Panc1 (cell line): ENCODE results near the gene KCNT1. TPM values are rescaled to one million over a fixed set of nuclear protein-coding genes. Genes with fewer than 3 reads are reported as not detected.

Experiments
- ATAC-seq: fragments of 200-7000 bp; cut with Tn5 transposase; 2 replicates; pipeline ENCODE4 v1.9.1; 2020; ENCODE audit warnings: mild to moderate bottlenecking, moderate library complexity
- BruUV-seq: library from RNA; stranded (reverse); fragments of 400-500 nt; replicated peaks from 2 replicates; lab custom pipeline; 2021; lab: Mats Ljungman, UMichigan
- CTCF ChIA-PET: fragments of 300-600 bp; sonication (Branson Sonifier 250); formaldehyde crosslinking; loops from one replicate; lab custom pipeline; 2022; ENCODE audit warnings: antibody characterized with exemption; lab: Charles Lee
- POLR2A ChIA-PET: fragments of 300-600 bp; sonication (Branson Sonifier 250); formaldehyde crosslinking; loops from one replicate; lab custom pipeline; 2022; ENCODE audit warnings: antibody characterized with exemption; lab: Charles Lee
- DNase-seq: peaks from one replicate; pipeline ENCODE4 v3.0.0-alpha.2; 2010; ENCODE audit warnings: low read depth, low spot score
- H3K27ac ChIP-seq: 2 replicates; pipeline ENCODE4 v1.5.1; 2011; ENCODE audit warnings: mild to moderate bottlenecking, low read length, inconsistent platforms
- H3K27me3 ChIP-seq: fragments of 200-500 bp; sonication (Bioruptor generic); 2 replicates; pipeline ENCODE4 v1.6.0; 2014; ENCODE audit warnings: low read length, inconsistent platforms; ENCODE audit not compliant: control insufficient read depth, insufficient read depth
- H3K36me3 ChIP-seq: fragments of 200-500 bp; sonication (Bioruptor generic); 2 replicates; pipeline ENCODE4 v1.5.1; 2014; ENCODE audit warnings: inconsistent platforms, mild to moderate bottlenecking, low read length, moderate library complexity; ENCODE audit not compliant: control insufficient read depth, insufficient read depth
- H3K4me1 ChIP-seq: 2 replicates; pipeline ENCODE4 v1.5.1; 2011; ENCODE audit warnings: inconsistent platforms, mild to moderate bottlenecking, low read length, moderate library complexity; ENCODE audit not compliant: control insufficient read depth, insufficient read depth
- H3K4me3 ChIP-seq, 2 experiments: 2 replicates each; pipeline ENCODE4 v1.5.1; 2011 to 2012; ENCODE audit warnings: low read depth in 2 of 2, low read length in 2 of 2, mild to moderate bottlenecking in 2 of 2, inconsistent platforms in 1 of 2, moderate library complexity in 1 of 2
- H3K9me3 ChIP-seq: fragments of 200-500 bp; sonication (Bioruptor generic); 2 replicates; pipeline ENCODE4 v1.5.1; 2014; ENCODE audit warnings: low read depth, mild to moderate bottlenecking, inconsistent platforms, low read length, moderate library complexity; ENCODE audit not compliant: control insufficient read depth, insufficient read depth
- POLR2AphosphoS5 ChIP-seq: IDR thresholded peaks from 2 replicates; pipeline ENCODE4 v1.6.1; 2012; ENCODE audit warnings: mild to moderate bottlenecking, low read depth, low read length, moderate library complexity
- SIN3A ChIP-seq: IDR thresholded peaks from 2 replicates; pipeline ENCODE4 v1.6.1; 2012; ENCODE audit warnings: low read depth, mild to moderate bottlenecking, low read length, moderate library complexity, borderline replicate concordance; ENCODE audit not compliant: insufficient read depth
- TCF7L2 ChIP-seq: IDR thresholded peaks from 2 replicates; pipeline ENCODE4 v1.6.1; 2011; ENCODE audit warnings: mild to moderate bottlenecking, low read depth, low read length, inconsistent platforms
- in situ Hi-C: cut with HindIII; loops from 2 replicates; pipeline ENCODE4 v1.10.0; 2016; ENCODE audit warnings: low sequenced_read_pairs, low pct_unique_long_range_greater_than_20kb
- intact Hi-C: fragments of 100-400 bp; cut with micrococcal nuclease; formaldehyde crosslinking; loops from one replicate; pipeline ENCODE4 v1.10.0; 2022; ENCODE audit not compliant: unreplicated experiment
- total RNA-seq: library from RNA; stranded (reverse); gene quantifications from one replicate; pipeline ENCODE4 v1.2.1, GENCODE V29; 2021; ENCODE audit not compliant: unreplicated experiment
- TF ChIP-seq, protein P1 (sequence below): fragments of 450-650 bp; IDR thresholded peaks from 2 replicates; pipeline ENCODE4 v1.5.1; 2017; ENCODE audit warnings: mild to moderate bottlenecking
- TF ChIP-seq, protein P2 (sequence below), 2 experiments: IDR thresholded peaks; 2 replicates each; pipeline ENCODE4 v1.6.1; 2011 to 2012; ENCODE audit warnings: low read depth in 2 of 2, control low read depth in 1 of 2, low read length in 1 of 2, mild to moderate bottlenecking in 1 of 2, moderate library complexity in 1 of 2; ENCODE audit not compliant: insufficient read depth in 1 of 2

Gene KCNT1
- total RNA-seq, 1 experiment from 2014 or later, result not detected

DNA sequence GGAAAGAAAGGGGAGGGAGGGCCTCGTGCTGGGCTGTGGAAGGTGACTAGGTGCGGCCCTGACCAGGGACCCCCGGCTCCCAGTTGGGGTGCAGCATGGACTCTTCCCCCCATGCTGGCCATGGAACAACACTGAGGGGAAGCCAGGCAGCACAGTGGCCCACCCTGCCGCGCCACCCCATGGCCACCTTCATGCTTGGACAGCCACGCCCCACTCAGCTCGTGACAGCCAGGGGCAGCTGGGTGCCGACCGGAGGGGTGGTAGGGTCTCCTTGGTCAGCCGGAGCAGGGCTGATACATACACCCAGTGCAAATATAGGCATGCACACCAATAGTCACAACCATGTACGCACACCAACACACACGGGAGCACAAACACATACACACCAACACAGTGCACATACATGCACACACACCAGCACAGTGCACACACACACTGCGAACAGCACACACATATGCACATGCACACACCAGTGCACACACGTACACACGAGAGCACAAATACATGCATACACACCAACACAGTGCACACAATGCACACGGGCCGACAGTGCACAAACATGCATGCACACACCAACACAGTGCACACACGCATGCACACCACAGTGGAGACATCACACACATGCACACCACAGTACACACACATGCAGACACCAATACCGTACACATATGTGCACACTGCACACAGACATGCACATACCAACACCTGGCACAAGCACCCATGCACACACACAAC, 11.0 kb upstream of the KCNT1 start:
- H3K27me3 ChIP-seq, result no peaks in the 10 kb centered on the region
- BruUV-seq, result no TSS peak
- in situ Hi-C loops (no loop called here), intact Hi-C loops (no loop called here)
- TF ChIP-seq, protein P1, sequence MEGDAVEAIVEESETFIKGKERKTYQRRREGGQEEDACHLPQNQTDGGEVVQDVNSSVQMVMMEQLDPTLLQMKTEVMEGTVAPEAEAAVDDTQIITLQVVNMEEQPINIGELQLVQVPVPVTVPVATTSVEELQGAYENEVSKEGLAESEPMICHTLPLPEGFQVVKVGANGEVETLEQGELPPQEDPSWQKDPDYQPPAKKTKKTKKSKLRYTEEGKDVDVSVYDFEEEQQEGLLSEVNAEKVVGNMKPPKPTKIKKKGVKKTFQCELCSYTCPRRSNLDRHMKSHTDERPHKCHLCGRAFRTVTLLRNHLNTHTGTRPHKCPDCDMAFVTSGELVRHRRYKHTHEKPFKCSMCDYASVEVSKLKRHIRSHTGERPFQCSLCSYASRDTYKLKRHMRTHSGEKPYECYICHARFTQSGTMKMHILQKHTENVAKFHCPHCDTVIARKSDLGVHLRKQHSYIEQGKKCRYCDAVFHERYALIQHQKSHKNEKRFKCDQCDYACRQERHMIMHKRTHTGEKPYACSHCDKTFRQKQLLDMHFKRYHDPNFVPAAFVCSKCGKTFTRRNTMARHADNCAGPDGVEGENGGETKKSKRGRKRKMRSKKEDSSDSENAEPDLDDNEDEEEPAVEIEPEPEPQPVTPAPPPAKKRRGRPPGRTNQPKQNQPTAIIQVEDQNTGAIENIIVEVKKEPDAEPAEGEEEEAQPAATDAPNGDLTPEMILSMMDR, result no peak
- TF ChIP-seq, protein P2, sequence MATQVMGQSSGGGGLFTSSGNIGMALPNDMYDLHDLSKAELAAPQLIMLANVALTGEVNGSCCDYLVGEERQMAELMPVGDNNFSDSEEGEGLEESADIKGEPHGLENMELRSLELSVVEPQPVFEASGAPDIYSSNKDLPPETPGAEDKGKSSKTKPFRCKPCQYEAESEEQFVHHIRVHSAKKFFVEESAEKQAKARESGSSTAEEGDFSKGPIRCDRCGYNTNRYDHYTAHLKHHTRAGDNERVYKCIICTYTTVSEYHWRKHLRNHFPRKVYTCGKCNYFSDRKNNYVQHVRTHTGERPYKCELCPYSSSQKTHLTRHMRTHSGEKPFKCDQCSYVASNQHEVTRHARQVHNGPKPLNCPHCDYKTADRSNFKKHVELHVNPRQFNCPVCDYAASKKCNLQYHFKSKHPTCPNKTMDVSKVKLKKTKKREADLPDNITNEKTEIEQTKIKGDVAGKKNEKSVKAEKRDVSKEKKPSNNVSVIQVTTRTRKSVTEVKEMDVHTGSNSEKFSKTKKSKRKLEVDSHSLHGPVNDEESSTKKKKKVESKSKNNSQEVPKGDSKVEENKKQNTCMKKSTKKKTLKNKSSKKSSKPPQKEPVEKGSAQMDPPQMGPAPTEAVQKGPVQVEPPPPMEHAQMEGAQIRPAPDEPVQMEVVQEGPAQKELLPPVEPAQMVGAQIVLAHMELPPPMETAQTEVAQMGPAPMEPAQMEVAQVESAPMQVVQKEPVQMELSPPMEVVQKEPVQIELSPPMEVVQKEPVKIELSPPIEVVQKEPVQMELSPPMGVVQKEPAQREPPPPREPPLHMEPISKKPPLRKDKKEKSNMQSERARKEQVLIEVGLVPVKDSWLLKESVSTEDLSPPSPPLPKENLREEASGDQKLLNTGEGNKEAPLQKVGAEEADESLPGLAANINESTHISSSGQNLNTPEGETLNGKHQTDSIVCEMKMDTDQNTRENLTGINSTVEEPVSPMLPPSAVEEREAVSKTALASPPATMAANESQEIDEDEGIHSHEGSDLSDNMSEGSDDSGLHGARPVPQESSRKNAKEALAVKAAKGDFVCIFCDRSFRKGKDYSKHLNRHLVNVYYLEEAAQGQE (IDR thresholded peaks at IDR 0.05; ENCODE audit: insufficient read depth in 1 of 2, low read depth in 2 of 2, low read length in 1 of 2), result no peak
- no peak for TF ChIP-seq POLR2AphosphoS5
- TF ChIP-seq SIN3A, result no peak
- TF ChIP-seq TCF7L2, result no peak
- H3K4me1 ChIP-seq, result no peaks in the 10 kb centered on the region
- H3K4me3 ChIP-seq, result no peak overlapping the region
- ATAC-seq, result no peak
- CTCF ChIA-PET, result no interaction called here
- H3K9me3 ChIP-seq, result no peaks in the 10 kb centered on the region
- no peaks in the 10 kb centered on the region for H3K36me3 ChIP-seq
- no peak for DNase-seq
- no peak overlapping the region for H3K27ac ChIP-seq
- POLR2A ChIA-PET, result no interaction called here

DNA sequence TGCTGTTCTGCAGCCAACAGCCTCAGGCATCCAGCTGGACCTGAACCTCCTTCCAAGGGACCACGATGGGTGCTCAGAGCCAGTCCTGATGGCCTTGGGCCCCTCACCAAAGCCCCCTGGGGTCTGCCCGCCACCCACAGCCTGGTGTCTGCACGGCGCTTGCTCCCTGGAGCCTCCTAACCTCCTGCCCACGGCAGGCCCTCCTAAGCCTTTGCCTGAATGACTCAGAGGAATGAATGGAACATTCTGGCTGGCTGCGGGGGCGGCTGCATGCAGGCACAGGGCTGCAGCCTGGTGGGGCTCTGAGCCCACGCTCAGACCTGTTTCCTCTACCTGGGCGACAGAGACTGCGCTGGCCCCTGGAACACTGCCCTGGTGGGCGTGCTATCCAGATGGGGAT, 9.6 kb upstream of the KCNT1 start:
- in situ Hi-C loops, result no loop called here
- BruUV-seq, result no TSS peak
- no peak for TF ChIP-seq POLR2AphosphoS5
- no peak for TF ChIP-seq SIN3A
- TF ChIP-seq, protein P1, result no peak
- TF ChIP-seq, protein P2 (IDR thresholded peaks at IDR 0.05; ENCODE audit: insufficient read depth in 1 of 2, low read depth in 2 of 2, low read length in 1 of 2), result no peak
- no peak for TF ChIP-seq TCF7L2
- Histone ChIP-seq H3K4me1 (no peaks in the 10 kb centered on the region), H3K4me3 (no peak overlapping the region), H3K27ac (no peak overlapping the region), H3K27me3 (no peaks in the 10 kb centered on the region), H3K36me3 (no peaks in the 10 kb centered on the region), H3K9me3 (no peaks in the 10 kb centered on the region)
- no peak for ATAC-seq
- intact Hi-C loops, result no loop called here
- ChIA-PET POLR2A (no interaction called here), CTCF (no interaction called here)
- no peak for DNase-seq
